H1 (cell line): ENCODE results near the gene PTCRA.

Source experiments
- ATF3 ChIP-seq: IDR thresholded peaks from 2 replicates; pipeline ENCODE4 v1.6.1; 2011; ENCODE audit warnings: low read depth, mild to moderate bottlenecking, low read length; ENCODE audit not compliant: insufficient read depth
- BRCA1 ChIP-seq: IDR thresholded peaks from 2 replicates; pipeline ENCODE4 v1.6.1; 2012; ENCODE audit warnings: low read depth, low read length, improper control_type of control experiment
- CTCF ChIP-seq, 3 experiments: IDR thresholded peaks; 1 replicate in 2 of 3; 2 replicates in 1 of 3; pipeline versions ENCODE4 v1.5.1 to v1.6.1; 2011; ENCODE audit warnings: low read length in 3 of 3, mild to moderate bottlenecking in 3 of 3, inconsistent platforms in 2 of 3, low read depth in 1 of 3, moderate library complexity in 1 of 3; ENCODE audit not compliant: insufficient read depth in 1 of 3; ENCODE audit errors: control extremely low read depth in 1 of 3
- EP300 ChIP-seq, 2 experiments: IDR thresholded peaks; 1 replicate in 1 of 2; 2 replicates in 1 of 2; pipeline ENCODE4 v1.6.1; 2011 to 2012; ENCODE audit warnings: low read depth in 2 of 2, low read length in 2 of 2, mild to moderate bottlenecking in 2 of 2, borderline replicate concordance in 1 of 2, inconsistent platforms in 1 of 2, moderate library complexity in 1 of 2
- EZH2 ChIP-seq: fragments of 200-600 bp; sonication (generic); IDR thresholded peaks from 2 replicates; pipeline ENCODE4 v1.7.1; 2012; ENCODE audit warnings: low read depth, mild to moderate bottlenecking, moderate library complexity, low read length, inconsistent platforms; ENCODE audit not compliant: severe bottlenecking
- POLR2A ChIP-seq, 2 experiments: IDR thresholded peaks; 1 replicate in 1 of 2; 2 replicates in 1 of 2; pipeline ENCODE4 v1.6.1; 2011; ENCODE audit warnings: low read depth in 2 of 2, low read length in 2 of 2, mild to moderate bottlenecking in 2 of 2; ENCODE audit errors: control extremely low read depth in 1 of 2
- SRF ChIP-seq: IDR thresholded peaks from 2 replicates; pipeline ENCODE4 v1.6.1; 2011; ENCODE audit warnings: mild to moderate bottlenecking, low read depth, low read length, moderate library complexity
- TAF1 ChIP-seq: IDR thresholded peaks from 2 replicates; pipeline ENCODE4 v1.6.1; 2011; ENCODE audit warnings: mild to moderate bottlenecking, low read depth, low read length
- TCF12 ChIP-seq: IDR thresholded peaks from 2 replicates; pipeline ENCODE4 v1.6.1; 2011; ENCODE audit warnings: low read depth, mild to moderate bottlenecking, low read length
- USF2 ChIP-seq: IDR thresholded peaks from 2 replicates; pipeline ENCODE4 v1.6.1; 2011; ENCODE audit warnings: low read length, improper control_type of control experiment

- TF ChIP-seq CTCF (IDR thresholded peaks at IDR 0.05; ENCODE audit: control extremely low read depth in 1 of 3, insufficient read depth in 1 of 3, low read depth in 1 of 3, low read length in 3 of 3) (no peak), TAF1 (no peak), USF2 (no peak), BRCA1 (no peak), ATF3 (no peak), TCF12 (no peak), SRF (no peak), EZH2 (no peak), EP300 (IDR thresholded peaks at IDR 0.05; ENCODE audit: borderline replicate concordance in 1 of 2, low read depth in 2 of 2, low read length in 2 of 2) (no peak), POLR2A (IDR thresholded peaks at IDR 0.05; ENCODE audit: control extremely low read depth in 1 of 2, low read depth in 2 of 2, low read length in 2 of 2) (no peak)
Observed at GRCh38 chr6:42958125-42958524, 42.3 kb downstream of the PTCRA start.
